T-helper 1 cell treated with Interleukin-12 subunit alpha and Interleukin-12 subunit beta and Interleukin-4 antibody, amounts not matched to agents 30 μg/mL and 1 μg/mL, for 36 hours (primary cell): ENCODE data around the gene SULT1C4.
"Not testable (repeated sequence)": the region's sequence is repeated elsewhere in the genome, so short reads cannot be mapped to it uniquely, and the experiment has no call there.

ENCODE experiments used
- H3K27ac Mint-ChIP-seq: one replicate; pipeline ENCODE4 v1.8.0; 2021; ENCODE audit warnings: mild to moderate bottlenecking, mixed read lengths
- H3K27me3 Mint-ChIP-seq: one replicate; pipeline ENCODE4 v1.8.0; 2021; ENCODE audit warnings: low read depth, mixed read lengths
- H3K36me3 Mint-ChIP-seq: one replicate; pipeline ENCODE4 v1.8.0; 2021; ENCODE audit warnings: low read depth, mixed read lengths
- H3K4me1 Mint-ChIP-seq: one replicate; pipeline ENCODE4 v1.8.0; 2021; ENCODE audit warnings: low read depth, mixed read lengths
- H3K4me3 Mint-ChIP-seq: one replicate; pipeline ENCODE4 v1.8.0; 2021; ENCODE audit warnings: mild to moderate bottlenecking, moderate library complexity, mixed read lengths
- H3K9me3 Mint-ChIP-seq: one replicate; pipeline ENCODE4 v1.8.0; 2021; ENCODE audit warnings: mixed read lengths

SULT1C4 gene

DNA sequence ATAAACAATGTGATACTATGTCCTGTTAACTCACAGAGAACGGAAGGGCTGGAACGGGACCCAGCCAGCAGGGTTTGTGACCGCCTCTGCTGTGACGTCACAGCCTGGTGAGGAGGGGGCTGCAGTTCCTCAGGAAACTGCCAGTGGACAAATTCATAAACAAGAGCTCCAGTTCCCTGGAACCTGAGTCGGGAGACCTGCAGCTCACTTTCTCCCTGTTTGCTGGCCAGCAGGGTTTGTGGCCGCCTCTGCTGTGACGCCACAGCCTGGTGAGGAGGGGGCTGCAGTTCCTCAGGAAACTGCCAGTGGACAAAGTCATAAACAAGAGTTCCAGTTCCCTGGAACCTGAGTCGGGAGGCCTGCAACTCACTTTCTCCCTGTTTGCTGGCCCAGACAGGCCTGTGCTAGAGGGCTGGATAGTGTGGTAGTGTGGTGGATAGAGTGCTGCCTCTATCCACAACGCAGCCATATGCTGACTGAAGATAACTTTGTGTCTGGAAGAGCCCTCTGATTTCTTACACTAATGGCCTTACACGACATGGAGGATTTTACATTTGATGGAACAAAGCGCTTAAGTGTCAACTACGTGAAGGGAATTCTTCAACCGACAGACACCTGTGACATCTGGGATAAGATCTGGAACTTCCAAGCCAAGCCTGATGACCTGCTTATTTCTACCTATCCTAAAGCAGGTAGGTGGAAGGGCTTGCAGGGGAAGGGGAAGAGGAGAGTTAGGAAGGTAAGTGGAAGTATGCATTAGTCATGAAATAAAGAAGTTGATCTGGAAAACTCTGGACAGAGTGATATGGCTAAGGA is at the start of gene SULT1C4:
SULT1C4 (plus strand) TSS at position 140 of the 816 bp plus-strand sequence; CDS start at position 524, 384 bp downstream.
- Mint-ChIP-seq H3K9me3 (no peaks in the 10 kb centered on the region), H3K36me3 (no peaks in the 10 kb centered on the region), H3K4me3 (no peak within 1 kb of the TSS), H3K27me3 (peaks cover 4% of the 10 kb centered on the region), H3K27ac (no peak within 1 kb of the TSS), H3K4me1 (no peaks in the 10 kb centered on the region)

DNA sequence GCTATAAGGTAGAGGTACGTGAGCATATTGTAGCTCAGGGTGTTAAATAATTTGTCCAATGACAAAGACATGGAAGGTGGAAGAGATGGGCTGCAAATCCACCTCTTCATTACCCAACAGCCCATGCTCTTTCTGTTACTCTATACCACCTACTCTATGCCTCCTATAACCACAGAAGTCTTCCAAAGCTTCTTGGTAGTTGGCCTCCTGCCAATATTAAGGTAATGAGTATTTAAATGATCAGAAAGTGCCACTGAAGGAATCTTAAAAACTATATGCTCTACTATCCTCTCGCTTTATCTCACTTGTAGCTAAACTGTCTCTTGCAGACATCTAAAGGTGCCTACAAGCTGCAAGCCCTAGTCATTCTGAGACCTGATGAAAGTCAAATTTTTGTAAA is 48.0 kb upstream of the SULT1C4 start:
- no peak overlapping the region for H3K4me3 Mint-ChIP-seq
- no peak overlapping the region for H3K27ac Mint-ChIP-seq
- H3K27me3 Mint-ChIP-seq, result no peaks in the 10 kb centered on the region
- no peaks in the 10 kb centered on the region for H3K36me3 Mint-ChIP-seq
- H3K9me3 Mint-ChIP-seq, result no peaks in the 10 kb centered on the region
- no peaks in the 10 kb centered on the region for H3K4me1 Mint-ChIP-seq

DNA sequence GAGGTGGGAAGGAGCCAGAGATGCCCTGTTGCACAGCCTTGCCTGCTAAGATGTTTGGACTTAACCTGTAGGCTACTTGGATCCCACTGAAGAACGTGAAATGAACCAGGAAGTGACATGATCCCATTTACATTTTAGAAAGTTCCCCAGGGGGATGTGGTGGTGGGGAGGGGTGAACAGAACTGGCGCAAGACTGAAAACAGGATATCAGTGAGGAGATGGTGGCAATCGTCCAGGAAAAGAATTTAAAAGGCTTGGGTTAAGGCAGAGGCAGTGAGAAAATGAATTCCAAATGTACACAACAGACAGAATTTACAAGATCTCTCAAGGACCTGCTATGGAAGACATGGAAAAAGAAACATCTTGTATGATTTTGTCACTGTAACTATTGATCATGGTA is 46.8 kb upstream of the SULT1C4 start:
- Mint-ChIP-seq H3K9me3 (no peaks in the 10 kb centered on the region), H3K4me1 (no peaks in the 10 kb centered on the region), H3K27me3 (no peaks in the 10 kb centered on the region), H3K36me3 (no peaks in the 10 kb centered on the region), H3K4me3 (no peak overlapping the region), H3K27ac (no peak overlapping the region)

DNA sequence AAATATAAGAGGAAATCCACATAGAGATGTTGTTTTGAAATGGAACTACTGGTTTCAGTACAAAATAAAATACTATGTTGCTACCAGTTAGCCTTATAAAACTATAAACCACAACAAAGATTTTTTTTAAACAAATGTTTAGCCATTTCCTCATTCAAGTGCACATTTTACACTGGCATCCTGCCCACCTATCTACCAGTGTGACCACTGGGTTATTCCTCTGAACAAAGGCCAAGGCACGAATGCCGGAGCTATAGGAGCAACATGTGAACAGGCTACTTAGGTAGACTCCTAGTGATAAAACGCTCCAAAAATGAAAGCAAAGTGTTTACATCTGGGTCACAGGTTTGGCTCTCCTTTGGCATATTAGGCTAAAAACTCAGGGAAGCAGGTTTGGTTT is 31.8 kb upstream of the SULT1C4 start:
- Mint-ChIP-seq H3K36me3 (no peaks in the 10 kb centered on the region), H3K4me3 (no peak overlapping the region), H3K4me1 (no peaks in the 10 kb centered on the region), H3K9me3 (no peaks in the 10 kb centered on the region), H3K27ac (no peak overlapping the region), H3K27me3 (peaks cover 13% of the 10 kb centered on the region)

DNA sequence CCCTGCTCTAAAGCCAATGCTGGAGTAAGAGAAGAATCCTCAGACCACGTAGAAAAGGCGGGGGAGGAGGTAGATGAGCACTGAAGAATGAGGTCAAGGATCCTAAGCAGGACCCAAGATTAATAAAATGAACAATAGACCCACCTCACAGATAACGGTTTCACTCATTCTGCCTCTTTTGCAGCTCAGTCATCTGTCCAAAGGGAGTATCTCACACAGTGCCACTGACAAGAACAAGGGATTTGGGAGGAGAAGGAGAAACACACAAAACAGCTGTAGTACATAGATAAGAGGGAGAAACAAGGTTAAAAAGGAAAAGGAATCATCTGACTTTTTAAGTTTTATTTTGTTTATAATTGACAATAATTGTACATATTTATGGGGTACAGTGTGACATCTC is 30.9 kb upstream of the SULT1C4 start:
- peaks cover 16% of the 10 kb centered on the region for H3K27me3 Mint-ChIP-seq
- H3K4me3 Mint-ChIP-seq, result no peak overlapping the region
- H3K4me1 Mint-ChIP-seq, result no peaks in the 10 kb centered on the region
- no peaks in the 10 kb centered on the region for H3K9me3 Mint-ChIP-seq
- no peak overlapping the region for H3K27ac Mint-ChIP-seq
- H3K36me3 Mint-ChIP-seq, result no peaks in the 10 kb centered on the region

DNA sequence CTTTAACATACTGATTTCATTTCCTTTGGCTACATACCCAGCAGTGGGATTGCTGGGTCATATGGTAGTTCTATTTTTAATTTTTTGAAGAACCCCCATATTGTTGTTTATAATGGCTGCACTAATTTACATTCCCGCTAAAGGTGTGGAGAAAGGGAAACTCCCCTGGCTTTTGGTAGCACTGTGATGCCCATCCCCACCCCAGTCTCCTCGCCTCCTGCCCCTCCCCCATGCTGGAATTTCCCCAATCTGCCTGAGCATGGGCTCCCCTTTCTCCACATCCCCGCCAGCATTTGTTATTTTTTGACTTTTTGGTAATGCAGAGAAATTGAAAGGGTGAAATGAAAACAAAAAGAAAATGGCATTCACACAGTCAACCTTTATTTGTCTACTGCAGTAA is 30.0 kb upstream of the SULT1C4 start:
- Mint-ChIP-seq H3K36me3 (no peaks in the 10 kb centered on the region), H3K27me3 (peaks cover 10% of the 10 kb centered on the region), H3K4me1 (no peaks in the 10 kb centered on the region), H3K9me3 (no peaks in the 10 kb centered on the region), H3K27ac (no peak overlapping the region), H3K4me3 (no peak overlapping the region)

DNA sequence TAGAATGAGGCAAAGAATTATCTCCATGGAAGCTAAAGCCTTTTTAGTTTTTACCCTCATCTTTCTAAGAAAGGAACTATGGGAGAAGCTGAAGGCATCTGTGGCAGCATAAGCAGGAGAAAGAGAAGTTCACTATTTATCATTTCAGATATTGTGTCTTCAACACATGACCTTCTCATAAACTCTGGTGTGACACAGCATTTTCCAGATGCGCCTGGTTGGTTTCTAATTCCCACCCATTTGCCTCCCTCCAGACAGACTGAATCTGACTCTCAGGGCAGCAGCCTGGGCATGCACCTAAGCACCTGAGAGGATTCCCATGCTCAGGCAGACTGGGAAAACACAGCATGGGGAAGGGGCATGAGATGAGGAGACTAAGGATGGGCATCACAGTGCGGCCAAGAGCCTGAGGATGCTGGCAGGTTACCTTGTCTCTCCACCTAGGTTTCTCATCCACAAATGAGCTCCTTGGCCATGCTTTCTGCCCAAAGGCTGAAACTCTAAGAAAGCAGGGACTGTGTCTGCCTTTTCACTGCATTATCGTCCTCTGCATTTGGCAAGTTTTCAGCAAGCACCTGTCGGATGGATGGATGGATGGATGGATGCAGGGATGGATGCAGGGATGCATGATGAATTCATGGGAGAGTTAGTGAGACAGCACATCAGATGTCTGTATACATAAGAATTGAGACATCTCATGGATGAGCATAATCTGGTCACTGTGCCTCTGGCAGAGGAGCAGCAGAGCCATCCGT is 28.8 kb upstream of the SULT1C4 start:
- Mint-ChIP-seq H3K27ac (no peak overlapping the region), H3K27me3 (peaks cover 6% of the 10 kb centered on the region), H3K9me3 (no peaks in the 10 kb centered on the region), H3K4me3 (no peak overlapping the region), H3K4me1 (no peaks in the 10 kb centered on the region), H3K36me3 (no peaks in the 10 kb centered on the region)

DNA sequence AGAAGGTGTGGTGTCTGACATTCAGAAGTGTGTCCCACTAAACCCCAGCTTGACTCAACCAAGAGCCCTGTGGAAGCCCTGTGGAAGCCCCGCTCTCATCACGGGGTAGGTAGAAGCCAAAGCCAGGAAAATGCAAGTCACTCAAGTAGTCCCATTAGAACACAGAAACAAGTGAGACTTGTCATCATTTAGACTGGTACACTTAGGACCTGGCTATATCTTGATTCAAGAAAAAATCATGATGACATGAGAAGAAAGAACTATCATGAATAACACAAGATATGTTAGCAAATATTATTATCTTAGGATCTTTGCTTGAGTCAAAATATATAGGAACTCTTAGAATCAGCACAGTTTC is 28.2 kb upstream of the SULT1C4 start:
- peaks cover 2% of the 10 kb centered on the region for H3K27me3 Mint-ChIP-seq

DNA sequence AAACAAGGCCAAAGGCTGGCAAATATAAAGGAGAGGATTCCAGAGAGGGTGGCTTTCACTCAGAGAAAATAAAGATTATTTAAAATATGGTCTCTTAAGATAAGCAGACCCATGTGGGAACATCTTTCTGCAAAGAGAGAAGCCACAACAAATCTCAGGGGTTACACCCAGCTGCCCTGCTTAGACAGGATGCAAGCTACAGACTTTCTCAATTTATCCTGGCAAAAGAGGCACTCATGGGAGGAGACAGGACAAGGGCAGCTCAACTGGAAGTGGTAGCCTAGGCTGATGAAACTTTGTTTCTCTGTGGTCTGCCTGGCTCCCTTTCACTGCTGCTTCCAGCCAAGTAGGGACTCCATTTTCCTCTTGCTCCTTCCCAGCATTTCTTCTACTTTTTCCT is 25.9 kb upstream of the SULT1C4 start:
- peaks cover 2% of the 10 kb centered on the region for H3K27me3 Mint-ChIP-seq
- H3K27ac Mint-ChIP-seq, result no peak overlapping the region
- no peaks in the 10 kb centered on the region for H3K4me1 Mint-ChIP-seq
- no peaks in the 10 kb centered on the region for H3K9me3 Mint-ChIP-seq
- no peaks in the 10 kb centered on the region for H3K36me3 Mint-ChIP-seq
- no peak overlapping the region for H3K4me3 Mint-ChIP-seq

More for the DNA sequence above, 28.2 kb upstream of the SULT1C4 start:
- no peaks in the 10 kb centered on the region for H3K36me3 Mint-ChIP-seq
- H3K27ac Mint-ChIP-seq, result no peak overlapping the region
- no peaks in the 10 kb centered on the region for H3K9me3 Mint-ChIP-seq
- H3K4me1 Mint-ChIP-seq, result no peaks in the 10 kb centered on the region
- no peak overlapping the region for H3K4me3 Mint-ChIP-seq

DNA sequence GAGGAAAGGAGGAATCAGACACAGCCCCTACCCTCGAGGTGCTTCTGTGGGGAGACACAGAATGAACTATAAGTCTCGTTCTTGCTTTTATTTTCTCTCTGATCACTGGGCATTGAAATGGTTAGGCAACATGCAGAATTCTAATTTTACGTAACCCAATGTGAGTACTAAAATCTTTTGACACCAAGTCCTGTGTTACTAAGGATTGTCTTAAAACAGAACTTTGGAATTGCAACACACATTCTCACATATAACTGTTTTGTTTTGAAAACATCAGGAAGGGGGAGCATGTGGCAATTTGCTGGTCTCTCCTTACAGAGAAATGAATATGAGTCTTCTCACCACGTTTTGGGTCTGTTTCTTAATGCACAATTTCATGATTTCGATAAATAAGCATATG is 23.6 kb upstream of the SULT1C4 start:
- no peak overlapping the region for H3K27ac Mint-ChIP-seq
- no peaks in the 10 kb centered on the region for H3K36me3 Mint-ChIP-seq
- H3K27me3 Mint-ChIP-seq, result peaks cover 7% of the 10 kb centered on the region
- H3K9me3 Mint-ChIP-seq, result no peaks in the 10 kb centered on the region
- no peak overlapping the region for H3K4me3 Mint-ChIP-seq
- H3K4me1 Mint-ChIP-seq, result no peaks in the 10 kb centered on the region

DNA sequence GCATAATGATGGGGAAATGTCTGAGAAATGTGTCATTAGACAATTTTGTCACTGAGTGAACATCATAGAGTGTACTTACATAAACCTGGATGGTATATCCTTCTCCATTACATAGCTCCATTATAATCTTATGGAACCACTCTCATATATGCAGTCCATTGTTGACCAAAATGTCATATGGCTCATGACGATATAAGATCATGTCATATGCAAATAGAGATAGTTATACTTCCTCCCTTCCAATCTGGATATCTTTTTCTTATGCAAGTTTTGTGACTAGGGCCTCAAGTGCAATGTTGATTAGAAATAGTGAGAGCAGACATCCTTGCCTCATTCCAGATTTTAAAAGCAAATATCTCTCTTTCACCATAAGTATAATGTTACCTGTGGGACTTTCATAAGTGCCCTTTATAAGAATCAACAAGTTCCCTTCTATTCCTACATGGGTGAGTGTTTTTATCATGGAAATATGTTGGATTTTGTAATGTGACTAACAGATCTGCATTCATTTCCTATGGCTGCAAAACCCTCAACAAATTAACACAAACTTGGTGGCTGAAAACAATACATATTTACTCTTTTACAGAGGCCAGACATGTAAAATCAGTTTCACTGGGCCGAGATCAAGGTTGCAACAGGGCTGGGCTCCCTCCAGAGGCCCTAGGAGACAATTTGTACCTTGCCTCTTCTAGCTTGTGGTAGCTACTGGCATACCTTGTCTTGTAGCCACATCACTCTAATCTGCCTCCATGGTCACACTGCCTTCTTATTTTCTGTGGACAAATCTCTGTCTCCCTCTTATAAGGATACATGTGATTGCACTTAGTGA is 21.6 kb upstream of the SULT1C4 start:
- peaks cover 25% of the 10 kb centered on the region for H3K27me3 Mint-ChIP-seq
- no peak overlapping the region for H3K27ac Mint-ChIP-seq
- peaks cover 3% of the 10 kb centered on the region for H3K4me1 Mint-ChIP-seq
- H3K36me3 Mint-ChIP-seq, result peaks cover 2% of the 10 kb centered on the region
- no peak overlapping the region for H3K4me3 Mint-ChIP-seq
- H3K9me3 Mint-ChIP-seq, result no peaks in the 10 kb centered on the region

DNA sequence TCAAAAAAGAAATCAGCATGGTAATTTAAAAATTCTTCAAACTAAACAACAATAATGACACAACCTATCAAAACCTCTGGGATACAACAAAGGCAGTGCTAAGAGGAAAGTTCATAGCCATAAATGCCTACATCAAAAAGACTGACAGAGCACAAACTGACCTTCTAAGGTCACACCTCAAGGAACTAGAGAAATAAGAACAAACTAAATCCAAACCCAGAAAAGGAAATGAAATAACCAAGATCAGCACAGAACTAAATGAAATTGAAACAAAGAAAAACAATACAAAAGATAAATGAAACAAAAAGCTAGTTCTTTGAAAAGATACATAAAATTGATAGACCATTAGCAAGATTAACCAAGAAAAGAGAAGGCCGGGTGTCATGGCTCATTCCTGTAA is 18.4 kb upstream of the SULT1C4 start:
- H3K4me3 Mint-ChIP-seq, H3K36me3 Mint-ChIP-seq, H3K9me3 Mint-ChIP-seq, H3K4me1 Mint-ChIP-seq, H3K27ac Mint-ChIP-seq: not testable (repeated sequence)
- peaks cover 31% of the 10 kb centered on the region for H3K27me3 Mint-ChIP-seq

DNA sequence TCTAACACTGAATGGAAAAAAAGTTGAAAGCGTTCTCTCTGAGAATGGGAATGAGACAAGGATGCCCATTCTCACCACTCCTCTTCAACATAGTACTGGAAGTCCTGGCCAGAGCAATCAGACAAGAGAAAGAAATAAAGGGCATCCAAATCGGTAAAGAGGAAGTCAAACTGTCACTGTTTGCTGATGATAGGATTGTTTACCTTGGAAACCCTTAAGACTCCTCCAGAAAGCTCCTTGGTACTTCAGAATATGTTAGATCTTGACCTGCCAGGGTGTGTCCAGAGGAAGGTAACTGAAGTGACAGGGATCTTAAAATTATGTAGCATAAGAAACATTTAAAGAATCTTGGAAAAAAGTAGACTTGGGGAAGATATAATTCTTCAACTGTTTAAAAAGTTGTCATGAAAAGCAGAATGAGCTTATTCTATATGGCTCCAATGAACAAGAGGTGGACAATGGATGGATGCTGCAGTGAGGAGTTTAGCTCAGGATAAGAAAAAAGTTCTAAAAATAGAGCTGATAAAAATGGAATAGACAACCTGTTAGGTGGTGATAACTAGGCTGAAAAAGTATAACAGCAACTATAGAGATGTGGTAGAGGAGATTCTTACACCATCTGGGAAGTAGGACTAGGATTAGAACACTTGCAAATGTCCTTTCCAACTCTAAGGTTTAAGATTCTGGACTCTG is 16.8 kb upstream of the SULT1C4 start:
- Mint-ChIP-seq H3K4me1 (peaks cover 3% of the 10 kb centered on the region), H3K36me3 (peaks cover 2% of the 10 kb centered on the region), H3K4me3 (no peak overlapping the region), H3K27me3 (peaks cover 35% of the 10 kb centered on the region), H3K9me3 (no peaks in the 10 kb centered on the region), H3K27ac (no peak overlapping the region)
